Chondrocyte (in vitro differentiated cells): ENCODE results near the gene AQP7. TPM values are rescaled to one million over a fixed set of nuclear protein-coding genes. Genes with fewer than 3 reads are reported as not detected.
"Not testable (repeated sequence)": the region's sequence is repeated elsewhere in the genome, so short reads cannot be mapped to it uniquely, and the experiment has no call there.

Experiments
- DNase-seq: peaks from one replicate; pipeline ENCODE4 v3.0.0; 2021; ENCODE audit warnings: mixed read lengths, low spot score
- H3K27ac Mint-ChIP-seq: one replicate; pipeline ENCODE4 v1.8.0; 2021; ENCODE audit warnings: mild to moderate bottlenecking, moderate library complexity, mixed read lengths; ENCODE audit not compliant: unreplicated experiment
- H3K27me3 Mint-ChIP-seq: 2 replicates; pipeline ENCODE4 v1.8.0; 2021; ENCODE audit warnings: low read depth, mixed read lengths
- H3K36me3 Mint-ChIP-seq: 2 replicates; pipeline ENCODE4 v1.8.0; 2021; ENCODE audit warnings: low read depth, mixed read lengths
- H3K4me1 Mint-ChIP-seq: 2 replicates; pipeline ENCODE4 v1.8.0; 2021; ENCODE audit warnings: low read depth, mild to moderate bottlenecking, mixed read lengths
- H3K4me3 Mint-ChIP-seq: one replicate; pipeline ENCODE4 v1.8.0; 2021; ENCODE audit warnings: mild to moderate bottlenecking, moderate library complexity, mixed read lengths; ENCODE audit not compliant: unreplicated experiment
- H3K9me3 Mint-ChIP-seq: 2 replicates; pipeline ENCODE4 v1.8.0; 2021; ENCODE audit warnings: low read depth, mixed read lengths
- total RNA-seq: library from RNA; stranded (reverse); gene quantifications from 3 replicates; pipeline ENCODE4 v1.2.1, GENCODE V29; 2021
- TF ChIP-seq, protein P1 (sequence below): fragments of 200-600 bp; sonication (generic); IDR thresholded peaks from 2 replicates; pipeline ENCODE4 v1.5.0; 2021; ENCODE audit warnings: antibody characterized with exemption, mild to moderate bottlenecking, moderate library complexity

Gene AQP7
- total RNA-seq, 1 donor from 2014 or later, result 0.30 TPM

GRCh38 chr9:33403941-33404787, 1.8 kb upstream of the AQP7 start:
- peaks cover 5% of the 10 kb centered on the region for H3K27me3 Mint-ChIP-seq
- peaks cover 4% of the 10 kb centered on the region for H3K4me1 Mint-ChIP-seq
- DNase-seq, result no peak
- H3K9me3 Mint-ChIP-seq, result no peaks in the 10 kb centered on the region
- H3K36me3 Mint-ChIP-seq, result no peaks in the 10 kb centered on the region
- H3K27ac Mint-ChIP-seq, result no peak overlapping the region
- TF ChIP-seq, protein P1, sequence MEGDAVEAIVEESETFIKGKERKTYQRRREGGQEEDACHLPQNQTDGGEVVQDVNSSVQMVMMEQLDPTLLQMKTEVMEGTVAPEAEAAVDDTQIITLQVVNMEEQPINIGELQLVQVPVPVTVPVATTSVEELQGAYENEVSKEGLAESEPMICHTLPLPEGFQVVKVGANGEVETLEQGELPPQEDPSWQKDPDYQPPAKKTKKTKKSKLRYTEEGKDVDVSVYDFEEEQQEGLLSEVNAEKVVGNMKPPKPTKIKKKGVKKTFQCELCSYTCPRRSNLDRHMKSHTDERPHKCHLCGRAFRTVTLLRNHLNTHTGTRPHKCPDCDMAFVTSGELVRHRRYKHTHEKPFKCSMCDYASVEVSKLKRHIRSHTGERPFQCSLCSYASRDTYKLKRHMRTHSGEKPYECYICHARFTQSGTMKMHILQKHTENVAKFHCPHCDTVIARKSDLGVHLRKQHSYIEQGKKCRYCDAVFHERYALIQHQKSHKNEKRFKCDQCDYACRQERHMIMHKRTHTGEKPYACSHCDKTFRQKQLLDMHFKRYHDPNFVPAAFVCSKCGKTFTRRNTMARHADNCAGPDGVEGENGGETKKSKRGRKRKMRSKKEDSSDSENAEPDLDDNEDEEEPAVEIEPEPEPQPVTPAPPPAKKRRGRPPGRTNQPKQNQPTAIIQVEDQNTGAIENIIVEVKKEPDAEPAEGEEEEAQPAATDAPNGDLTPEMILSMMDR, result no peak
- H3K4me3 Mint-ChIP-seq, result no peak overlapping the region

GRCh38 chr9:33401809-33402208, 559 bp downstream of the AQP7 start:
- not testable (repeated sequence) for H3K27me3 Mint-ChIP-seq, H3K4me1 Mint-ChIP-seq, H3K9me3 Mint-ChIP-seq, H3K27ac Mint-ChIP-seq, DNase-seq, H3K4me3 Mint-ChIP-seq, H3K36me3 Mint-ChIP-seq

GRCh38 chr9:33399047-33399446, 3.3 kb downstream of the AQP7 start:
- not testable (repeated sequence) for H3K4me1 Mint-ChIP-seq, H3K27ac Mint-ChIP-seq, H3K36me3 Mint-ChIP-seq, H3K27me3 Mint-ChIP-seq, H3K9me3 Mint-ChIP-seq, H3K4me3 Mint-ChIP-seq, DNase-seq

- not testable (repeated sequence) for H3K4me3 Mint-ChIP-seq, H3K36me3 Mint-ChIP-seq, H3K27ac Mint-ChIP-seq, H3K27me3 Mint-ChIP-seq, H3K9me3 Mint-ChIP-seq, H3K4me1 Mint-ChIP-seq, DNase-seq
These were observed 4.6 kb downstream of the AQP7 start for GRCh38 chr9:33397801-33398200.

DNA sequence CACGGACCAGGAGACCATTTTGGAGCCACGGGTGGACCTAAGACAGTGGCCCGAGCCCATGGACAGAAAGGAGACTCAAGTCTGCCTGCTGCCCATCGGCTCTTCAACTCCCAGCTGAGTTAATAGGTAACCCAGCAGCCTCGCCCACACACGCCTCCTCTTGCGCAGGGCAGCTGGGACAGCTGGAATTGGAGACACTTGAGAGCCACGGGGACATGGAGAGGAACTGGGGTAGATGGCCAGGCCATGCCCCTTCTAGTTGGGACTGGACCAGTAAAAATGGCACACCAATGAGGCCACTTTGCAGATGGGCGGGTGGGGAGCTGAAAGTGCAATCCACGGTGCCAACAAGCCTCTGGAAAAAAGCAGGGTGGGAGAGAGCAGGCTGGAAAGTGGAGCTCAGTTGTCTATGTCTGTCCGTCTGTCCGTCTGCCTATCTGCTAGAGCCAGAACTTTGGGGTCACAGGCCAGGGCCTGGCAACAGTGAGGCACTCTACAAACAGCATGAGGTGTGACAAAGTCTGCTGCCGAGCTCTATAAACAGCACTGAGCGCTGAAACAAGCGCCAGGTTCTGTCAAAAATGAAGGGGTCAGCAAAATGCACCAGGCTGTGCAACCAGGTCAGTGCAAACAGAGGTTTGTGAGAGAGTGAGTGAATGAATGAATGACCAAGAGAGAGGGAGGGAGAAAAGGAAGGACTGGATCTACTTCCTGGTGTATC, 7.0 kb downstream of the AQP7 start:
- not testable (repeated sequence) for DNase-seq, H3K4me3 Mint-ChIP-seq, H3K27ac Mint-ChIP-seq, H3K27me3 Mint-ChIP-seq, H3K36me3 Mint-ChIP-seq, H3K9me3 Mint-ChIP-seq
- peaks cover 17% of the 10 kb centered on the region for H3K4me1 Mint-ChIP-seq

- not testable (repeated sequence) for H3K4me3 Mint-ChIP-seq, H3K36me3 Mint-ChIP-seq, H3K27ac Mint-ChIP-seq, H3K27me3 Mint-ChIP-seq, H3K9me3 Mint-ChIP-seq, DNase-seq
- H3K4me1 Mint-ChIP-seq, result peaks cover 22% of the 10 kb centered on the region
These were observed 8.4 kb downstream of the AQP7 start for GRCh38 chr9:33393986-33394385.

- no peak overlapping the region for H3K4me3 Mint-ChIP-seq
- DNase-seq, result no peak
- H3K36me3 Mint-ChIP-seq, result no peaks in the 10 kb centered on the region
- no peaks in the 10 kb centered on the region for H3K27me3 Mint-ChIP-seq
- peaks cover 22% of the 10 kb centered on the region for H3K4me1 Mint-ChIP-seq
- H3K9me3 Mint-ChIP-seq, result no peaks in the 10 kb centered on the region
- no peak overlapping the region for H3K27ac Mint-ChIP-seq
- TF ChIP-seq, protein P1, result no peak
These were observed 8.8 kb downstream of the AQP7 start for GRCh38 chr9:33393581-33393980.

- H3K27me3 Mint-ChIP-seq, DNase-seq, H3K9me3 Mint-ChIP-seq, H3K36me3 Mint-ChIP-seq, H3K4me3 Mint-ChIP-seq, H3K27ac Mint-ChIP-seq: not testable (repeated sequence)
- H3K4me1 Mint-ChIP-seq, result peaks cover 22% of the 10 kb centered on the region
These were observed 9.8 kb downstream of the AQP7 start for GRCh38 chr9:33392591-33393021.

DNA sequence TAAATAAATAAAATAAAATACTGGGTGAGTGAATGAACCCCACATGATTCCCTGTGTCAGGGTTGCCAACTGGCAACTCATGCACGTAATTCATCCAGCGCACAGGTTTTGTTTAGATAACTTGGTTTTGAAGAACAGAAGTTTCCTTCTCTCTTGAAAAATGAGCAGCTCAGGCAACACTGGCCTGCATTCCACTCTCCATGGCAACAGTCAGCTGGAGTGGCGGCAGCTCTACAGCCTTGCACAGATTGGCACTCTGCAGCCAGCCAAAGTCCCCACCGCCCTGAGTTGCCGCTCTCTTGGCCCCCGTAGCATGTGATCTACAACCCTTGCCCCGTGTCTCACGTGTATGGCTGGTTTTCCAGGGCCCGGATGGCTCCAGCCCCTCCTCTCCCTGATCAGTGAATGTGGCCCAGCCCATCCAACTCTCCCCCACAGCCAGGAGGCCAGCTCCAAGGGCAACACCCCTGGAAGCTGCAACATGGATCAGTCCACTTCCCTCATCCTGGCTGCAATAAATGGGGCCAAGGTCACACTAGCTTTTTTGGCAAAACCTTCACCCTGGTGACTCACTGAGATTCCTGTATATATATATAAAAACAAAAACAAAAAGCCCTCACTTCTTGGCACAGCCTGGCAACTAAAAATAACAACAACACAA, 11.1 kb downstream of the AQP7 start:
- not testable (repeated sequence) for H3K9me3 Mint-ChIP-seq, H3K36me3 Mint-ChIP-seq, DNase-seq, H3K27me3 Mint-ChIP-seq
- Mint-ChIP-seq H3K4me1 (peaks cover 22% of the 10 kb centered on the region), H3K27ac (peak overlapping the region; percentile 93), H3K4me3 (peak overlapping the region; percentile 43)
